HG03378 (cell line): ENCODE results near the gene GOLPH3.
A peak's percentile ranks its signal among the peaks of the same experiment; 100 is the strongest.

Source experiments
- ATAC-seq: cut with Tn5 transposase; IDR thresholded peaks from one replicate; pipeline ENCODE4 v1.9.1; 2021; ENCODE audit warnings: mild to moderate bottlenecking, moderate library complexity; ENCODE audit not compliant: unreplicated experiment

GOLPH3 gene

DNA sequence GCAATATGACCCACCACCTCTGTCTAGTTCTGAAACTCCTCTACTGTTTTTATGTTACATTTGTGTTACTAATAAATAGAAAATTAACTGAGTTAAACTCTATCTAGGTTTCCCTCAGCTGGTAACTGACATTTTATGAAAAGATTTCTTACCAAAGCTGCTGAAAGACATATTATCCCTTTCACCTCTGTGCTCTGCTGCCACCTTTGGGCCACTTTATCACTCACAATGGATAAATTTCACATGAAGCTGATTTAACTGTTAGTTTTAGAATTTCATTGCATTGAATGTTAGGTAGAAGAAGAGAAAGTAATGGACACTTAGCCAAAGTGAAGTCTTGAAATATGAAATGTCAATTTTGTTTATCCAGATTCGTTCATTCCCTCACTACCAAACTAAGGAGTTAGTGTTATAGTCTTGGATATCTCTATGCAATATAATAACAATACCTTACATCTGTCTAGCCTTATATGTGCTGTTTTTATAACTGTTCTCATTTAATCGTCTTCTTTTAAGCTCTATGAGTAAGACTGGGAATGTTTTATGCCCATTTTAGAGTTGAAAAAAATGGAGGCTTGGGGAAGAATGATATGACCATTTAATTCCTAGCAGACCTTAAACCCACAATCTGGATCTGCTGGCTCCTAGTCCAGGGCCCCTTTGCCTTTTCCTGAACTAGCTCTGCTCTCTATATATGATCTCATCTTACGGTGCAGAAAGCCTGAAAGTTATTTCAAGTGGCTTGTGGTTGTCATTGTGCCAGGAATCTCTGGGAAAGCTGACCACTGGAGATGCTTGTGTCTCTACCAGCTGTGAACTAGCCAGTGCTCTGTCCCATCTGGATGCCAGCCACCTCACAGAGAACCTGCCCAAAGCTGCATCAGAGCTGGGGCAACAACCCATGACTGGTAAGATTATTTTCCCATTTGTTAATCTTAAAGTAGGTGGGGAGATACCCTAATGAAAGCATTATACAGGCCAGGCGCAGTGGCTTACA, 97.1 kb downstream of the GOLPH3 start:
- ATAC-seq, result peak; percentile 64
